Caki2 (cell line): ENCODE results near the gene RAB23. TPM values are rescaled to one million over a fixed set of nuclear protein-coding genes. Genes with fewer than 3 reads are reported as not detected.

Source experiments
- DNase-seq: peaks from one replicate; pipeline ENCODE4 v3.0.0-alpha.2; 2015; ENCODE audit warnings: low read depth
- in situ Hi-C: cut with HindIII; loops from 2 replicates; pipeline ENCODE4 v1.10.0; 2016; ENCODE audit warnings: low sequenced_read_pairs, low pct_unique_long_range_greater_than_20kb, mixed read lengths
- total RNA-seq: library from RNA; depleted of rRNA; stranded (reverse); fragments of >200 nt; shearing (Covaris generic); gene quantifications from 2 replicates; pipeline ENCODE4 v1.2.3, GENCODE V29; 2014; ENCODE audit warnings: low replicate concordance

Gene RAB23
- total RNA-seq, 1 experiment from 2014 or later: 17.0 TPM

DNA sequence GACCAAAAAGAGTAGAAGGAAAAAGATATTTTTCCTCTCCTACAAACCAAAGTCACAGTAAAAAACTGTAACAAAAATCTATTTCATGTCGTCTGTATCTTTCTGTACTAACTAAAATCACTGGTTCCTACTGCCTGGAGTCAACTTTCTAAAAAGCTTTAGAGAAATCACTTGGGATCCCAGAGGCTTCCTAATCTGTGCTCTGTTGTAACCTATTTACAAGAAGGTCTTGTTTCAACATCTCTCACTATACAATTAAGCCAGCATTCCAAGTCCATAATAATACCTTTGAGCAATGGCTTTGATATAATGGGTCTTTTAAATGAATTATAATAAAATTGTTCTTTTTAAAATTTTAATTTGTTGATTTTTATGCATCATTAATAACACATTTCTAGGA, 20.4 kb downstream of the RAB23 start:
- in situ Hi-C loops: no loop called here
- DNase-seq: no peak

DNA sequence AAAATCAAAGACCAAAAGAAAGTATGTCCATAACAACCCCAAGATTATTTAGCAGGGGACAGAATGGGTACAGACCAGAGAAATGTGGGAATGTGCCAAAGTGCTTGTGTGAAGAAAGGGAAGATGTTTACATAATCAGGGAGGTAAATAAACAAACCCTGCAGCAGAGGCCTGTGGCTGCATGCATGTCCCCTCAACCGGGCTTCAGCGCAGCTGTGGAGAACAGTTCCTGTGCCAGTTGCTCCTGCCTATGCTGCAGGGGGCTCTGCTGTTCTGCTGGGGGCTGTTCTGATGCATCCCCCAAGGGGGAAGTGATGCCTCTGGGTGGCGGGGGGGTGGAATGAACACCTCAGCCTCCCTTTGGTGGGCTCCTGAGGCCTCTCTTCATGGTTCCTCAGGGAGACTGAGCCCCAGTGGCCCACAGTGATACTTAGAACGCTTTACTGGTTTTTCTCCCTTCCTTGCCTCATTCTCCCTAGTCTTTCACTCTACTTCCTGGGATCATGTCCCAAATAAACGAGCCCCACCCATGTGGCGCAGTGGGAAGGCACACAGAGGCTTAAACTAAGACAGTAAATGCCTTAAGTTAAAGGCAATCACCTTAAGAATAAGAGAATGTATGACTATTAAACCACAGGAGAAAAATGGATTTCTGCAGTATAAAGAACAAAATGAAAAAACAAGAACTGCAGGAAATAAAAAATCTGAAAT, 23.0 kb downstream of the RAB23 start:
- in situ Hi-C loops: no loop called here
- no peak for DNase-seq

DNA sequence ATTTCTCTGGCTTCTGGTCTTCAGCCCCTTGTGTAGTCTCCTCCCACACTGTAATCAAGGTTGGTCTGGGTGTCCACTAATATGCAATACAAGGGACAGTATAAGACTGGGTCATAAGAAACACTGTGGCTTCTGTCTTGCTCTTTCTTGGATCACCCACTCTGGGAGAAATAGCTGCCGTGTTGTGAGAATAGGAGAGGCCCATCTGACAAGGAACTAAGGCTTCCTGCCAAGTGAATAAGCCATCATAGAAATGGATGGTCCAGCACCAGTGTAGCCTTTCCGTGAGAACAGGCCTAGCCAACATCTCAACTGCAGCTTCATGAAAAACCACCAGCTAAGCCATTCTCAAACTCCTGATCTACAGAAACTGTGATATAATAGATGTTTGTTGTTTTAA, 26.6 kb downstream of the RAB23 start:
- no peak for DNase-seq
- in situ Hi-C loops: no loop called here

DNA sequence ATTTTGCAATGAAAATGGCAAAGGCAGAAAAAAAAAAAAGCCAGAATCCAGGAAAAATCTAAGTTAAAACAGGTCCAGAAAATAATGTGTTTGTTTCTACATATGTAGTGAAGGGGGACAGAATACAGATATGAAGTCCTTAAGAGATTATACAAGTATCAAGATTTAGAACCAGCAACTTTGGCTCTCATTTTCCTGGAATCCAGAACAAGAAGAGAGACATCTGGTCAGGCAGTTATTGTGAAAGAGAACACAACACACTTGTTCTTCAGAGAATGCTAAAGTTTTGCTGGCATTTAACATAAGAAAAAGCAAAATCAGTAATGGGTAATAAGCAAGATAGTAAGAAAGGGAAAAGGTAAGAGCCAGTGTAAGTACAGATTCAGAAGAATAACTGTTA, 28.9 kb downstream of the RAB23 start:
- no peak for DNase-seq
- in situ Hi-C loops: no loop called here

DNA sequence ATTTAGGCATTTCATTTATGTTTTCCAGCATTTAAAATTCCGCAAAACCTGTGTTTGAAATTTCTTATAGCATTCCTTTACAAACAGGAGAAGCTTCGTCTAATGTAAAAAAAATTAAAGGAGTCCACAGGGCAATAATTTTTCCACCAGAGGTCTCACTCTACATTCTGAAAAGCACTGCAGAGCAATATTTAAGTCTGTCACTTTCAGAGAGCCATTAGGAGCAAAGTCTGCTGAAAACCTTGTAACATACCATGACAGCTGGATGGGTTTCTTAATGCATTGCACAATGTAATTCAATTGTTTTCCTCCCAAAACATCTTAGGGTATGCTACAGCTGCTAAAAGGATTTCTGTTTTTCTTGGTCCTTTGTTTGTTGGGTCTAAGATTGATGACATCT, 32.0 kb downstream of the RAB23 start:
- in situ Hi-C loops: no loop called here
- no peak for DNase-seq

DNA sequence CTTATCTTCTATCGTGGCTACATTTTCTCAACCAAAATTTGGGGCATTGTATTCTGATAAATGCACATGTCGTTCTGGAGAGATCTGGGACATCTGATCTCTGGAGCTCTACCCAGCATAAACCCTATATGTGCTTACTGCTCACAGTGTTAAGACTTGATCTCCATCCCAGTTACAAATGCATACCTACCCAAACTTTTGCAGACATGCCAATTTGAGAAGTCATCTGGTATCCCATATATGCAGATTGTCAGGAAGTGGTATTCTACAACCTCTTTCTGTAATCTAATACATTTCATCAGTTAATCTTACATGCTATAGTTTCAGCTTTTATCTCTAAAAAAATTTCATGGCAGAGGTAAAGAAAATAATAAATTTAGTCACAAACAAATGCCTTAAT, 38.8 kb downstream of the RAB23 start:
- DNase-seq: no peak
- in situ Hi-C loops: no loop called here

DNA sequence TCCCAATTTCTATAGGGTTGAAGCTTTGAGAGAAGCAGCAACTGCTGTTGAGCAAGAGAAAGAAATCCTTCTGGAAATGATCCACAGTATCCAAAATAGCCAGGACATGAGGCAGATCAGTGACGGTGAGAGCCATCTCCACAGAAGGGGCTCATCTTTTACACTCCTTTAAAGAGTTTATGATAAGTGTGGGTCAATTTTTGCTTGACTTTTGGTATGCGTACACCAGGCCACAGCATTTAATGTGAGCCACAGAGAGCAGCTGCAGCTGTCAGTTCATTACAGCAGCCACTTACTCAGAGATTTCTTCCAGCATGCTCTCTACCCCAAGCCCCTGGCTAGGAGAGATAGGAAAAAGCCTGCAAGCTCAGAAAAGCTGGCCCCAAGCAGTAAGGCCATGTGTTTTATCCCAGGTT, 40.1 kb downstream of the RAB23 start:
- in situ Hi-C loops: no loop called here
- no peak for DNase-seq

DNA sequence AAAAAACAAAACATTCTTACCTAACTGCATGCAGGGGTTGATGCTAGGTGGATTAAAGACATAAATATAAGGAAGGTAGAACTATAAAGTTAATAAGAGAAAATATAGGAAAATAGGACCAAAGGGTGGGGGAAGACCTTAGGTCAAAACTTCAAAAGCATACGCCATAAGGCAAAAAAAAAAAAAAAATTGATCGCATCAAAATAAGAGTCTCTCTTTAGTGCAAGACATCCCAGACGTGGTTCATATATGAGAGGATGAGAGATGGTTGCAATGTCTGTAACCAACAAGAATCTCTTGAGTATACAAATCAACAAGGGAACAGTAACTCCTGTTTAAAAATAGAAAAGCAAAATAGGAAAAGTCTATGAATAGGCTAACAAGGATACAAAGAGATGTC, 41.5 kb downstream of the RAB23 start:
- in situ Hi-C loops: no loop called here
- DNase-seq: no peak

DNA sequence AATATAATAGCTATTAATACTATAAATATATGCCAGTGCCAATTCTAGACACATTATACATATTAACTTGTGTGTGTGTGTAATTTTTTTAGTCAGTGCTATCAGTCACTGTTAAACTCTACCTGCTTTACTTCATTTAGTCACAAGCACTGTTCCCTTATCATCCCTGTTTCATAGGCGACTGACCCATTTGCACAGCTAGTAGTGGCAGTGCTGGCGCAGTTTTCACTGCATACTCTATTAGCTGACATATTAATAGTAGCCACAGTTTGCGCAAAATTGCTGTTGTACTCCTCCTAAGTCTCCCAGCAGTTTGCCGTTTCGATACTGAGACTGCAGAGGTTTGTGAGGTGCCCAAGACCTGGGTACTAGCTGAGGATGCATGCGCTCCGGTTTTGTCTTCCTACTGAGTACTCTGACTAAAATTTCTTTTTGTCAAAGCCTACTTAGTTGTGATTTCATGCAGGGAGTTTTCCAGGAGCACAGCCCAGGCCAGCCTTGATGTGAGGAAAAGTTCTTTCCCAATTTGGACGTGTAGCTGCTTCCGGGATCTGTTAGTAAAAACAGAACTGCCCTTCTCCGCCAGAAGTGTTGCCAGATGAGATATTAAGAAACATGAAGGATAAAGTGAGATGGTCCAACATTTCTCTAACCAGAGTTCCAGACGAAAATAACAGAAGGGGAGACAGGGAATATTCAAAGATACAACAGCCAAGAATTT, 44.4 kb downstream of the RAB23 start:
- in situ Hi-C loops: no loop called here

DNA sequence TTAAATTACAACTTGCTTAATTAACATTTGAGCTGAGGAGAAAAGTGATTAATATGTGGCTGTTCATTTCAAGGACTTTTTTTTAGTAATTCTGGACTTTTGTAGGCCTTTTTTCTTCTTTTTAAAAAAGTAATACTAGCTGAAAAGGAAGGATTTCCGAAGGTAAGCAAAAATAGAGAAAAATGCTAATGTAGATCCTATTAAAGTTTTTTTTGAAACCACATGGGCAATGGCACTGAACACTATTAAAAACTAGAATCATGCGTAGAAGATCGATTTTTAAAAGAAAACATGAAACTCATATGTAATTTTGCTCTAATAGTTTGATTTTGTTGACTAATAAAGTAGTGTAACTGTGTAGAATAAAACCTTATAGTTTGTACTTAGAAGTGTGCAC, 47.6 kb downstream of the RAB23 start:
- no peak for DNase-seq
- in situ Hi-C loops: no loop called here

More for the DNA sequence above, 44.4 kb downstream of the RAB23 start:
- DNase-seq: no peak

DNA sequence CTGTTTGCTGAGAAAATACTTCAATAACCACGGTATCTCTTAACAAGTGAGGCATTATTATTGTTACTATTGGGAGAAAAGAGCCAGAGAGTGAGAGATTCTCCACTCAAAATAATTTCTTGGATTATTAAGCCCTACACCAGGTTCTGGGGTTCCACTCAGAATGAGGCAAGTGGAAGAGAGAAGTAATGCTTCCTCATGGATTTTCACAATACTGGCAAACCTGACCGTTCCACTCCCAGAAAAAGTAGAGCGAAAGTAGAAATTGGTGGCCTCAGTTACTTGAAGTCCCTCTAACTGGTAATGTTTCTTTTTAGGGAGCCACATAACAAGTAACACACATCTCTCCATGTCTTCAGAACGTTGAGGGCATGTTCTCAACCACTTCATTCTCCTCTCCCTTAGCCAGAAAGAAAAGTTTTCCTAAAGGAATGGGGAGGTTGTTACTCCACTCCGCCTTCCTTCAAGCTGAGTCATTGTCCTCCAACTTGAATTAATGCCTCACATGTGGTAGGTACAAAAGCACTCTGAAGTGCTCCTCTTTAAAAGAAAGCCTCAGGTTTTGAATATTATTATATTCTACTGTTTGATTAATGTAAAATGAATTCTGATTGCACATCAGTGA, 48.1 kb downstream of the RAB23 start:
- peak; percentile 78 for DNase-seq
- in situ Hi-C loops: no loop called here

DNA sequence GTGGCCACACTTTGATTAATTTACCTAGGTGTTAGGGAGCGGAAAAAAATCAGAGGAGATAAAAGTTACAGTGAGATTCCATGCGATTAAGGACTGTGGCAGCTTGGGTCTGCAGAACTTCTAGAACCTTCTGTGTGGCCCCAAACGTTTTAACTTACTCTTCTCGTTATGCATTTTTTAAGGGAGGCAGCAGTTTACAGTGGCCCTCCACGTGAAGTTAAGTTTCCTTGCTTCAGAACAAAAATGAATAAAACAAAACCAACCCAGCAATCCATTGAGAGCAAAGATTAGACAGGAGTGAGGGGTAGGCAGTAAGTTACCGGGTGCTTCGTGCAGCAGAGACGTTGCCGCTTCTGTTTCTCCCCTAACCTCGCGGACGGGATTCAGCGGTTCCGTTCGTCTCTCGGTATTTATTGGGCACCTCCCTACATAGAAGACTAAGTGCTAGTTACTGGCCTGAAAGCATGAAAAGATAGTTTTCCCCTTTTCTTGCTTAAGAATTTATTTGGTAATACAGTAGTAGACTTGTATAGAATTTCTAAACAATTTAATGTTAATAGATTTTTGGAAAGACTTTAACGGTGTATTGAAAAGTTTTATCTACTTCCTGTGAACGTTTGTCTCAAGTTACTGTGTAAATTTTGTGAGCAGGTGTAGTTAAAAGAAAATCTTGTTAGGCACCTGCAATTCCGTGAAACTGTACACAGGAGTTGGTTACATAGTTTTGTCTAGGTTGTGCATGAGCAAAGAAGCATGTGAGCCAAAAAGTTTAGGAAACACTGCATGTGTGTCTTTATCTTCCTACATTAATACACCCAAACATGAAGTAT, 48.8 kb downstream of the RAB23 start:
- in situ Hi-C loops: no loop called here
- DNase-seq: peak; percentile 53

DNA sequence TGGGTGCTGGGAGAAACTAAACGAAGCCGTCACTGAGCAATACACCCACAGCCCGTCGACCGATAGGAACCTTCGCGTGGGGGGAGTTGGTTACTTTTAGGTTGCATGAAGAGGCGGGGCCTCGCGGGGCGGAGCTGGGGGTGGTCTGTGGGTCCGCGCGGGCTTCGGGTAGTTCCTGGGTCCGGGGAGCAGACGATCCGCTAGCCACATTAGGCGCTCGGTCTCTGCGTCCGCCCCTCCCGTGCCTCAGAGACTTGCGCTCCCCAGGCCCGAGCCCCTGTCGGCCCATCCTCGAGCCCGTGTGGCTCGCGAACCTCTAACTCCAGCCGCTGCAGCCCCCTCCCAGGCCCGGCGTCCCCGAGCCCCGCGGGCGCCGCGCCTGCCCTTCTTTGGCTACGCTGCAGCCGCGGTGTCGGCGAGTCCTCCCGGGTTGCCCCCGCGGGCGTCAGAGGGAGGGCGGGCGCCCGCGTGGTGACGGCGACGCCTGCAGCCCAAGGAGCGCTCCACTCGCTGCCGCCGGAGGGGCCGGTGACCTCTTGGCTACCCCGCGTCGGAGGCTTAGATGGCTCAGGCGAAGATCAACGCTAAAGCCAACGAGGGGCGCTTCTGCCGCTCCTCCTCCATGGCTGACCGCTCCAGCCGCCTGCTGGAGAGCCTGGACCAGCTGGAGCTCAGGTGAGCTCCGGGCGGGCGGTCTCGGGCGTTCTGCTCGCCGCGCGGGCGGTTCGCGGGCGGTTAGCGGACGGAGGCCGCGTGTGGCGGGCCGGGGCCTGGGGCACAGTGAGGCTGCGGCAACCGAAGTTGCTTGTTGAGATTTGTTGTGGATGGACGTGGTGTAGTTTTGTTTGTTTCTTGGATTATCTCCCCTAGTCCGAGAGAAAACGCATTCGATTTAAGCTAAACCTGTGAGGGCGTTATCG, 49.7 kb downstream of the RAB23 start, which contains the start of gene BAG2:
Gene BAG2 (plus strand): TSS at position 191 of the 920 bp plus-strand sequence. CDS start 372 bp downstream, at position 563.
- DNase-seq: peak; percentile 94
- in situ Hi-C loops: no loop called here

DNA sequence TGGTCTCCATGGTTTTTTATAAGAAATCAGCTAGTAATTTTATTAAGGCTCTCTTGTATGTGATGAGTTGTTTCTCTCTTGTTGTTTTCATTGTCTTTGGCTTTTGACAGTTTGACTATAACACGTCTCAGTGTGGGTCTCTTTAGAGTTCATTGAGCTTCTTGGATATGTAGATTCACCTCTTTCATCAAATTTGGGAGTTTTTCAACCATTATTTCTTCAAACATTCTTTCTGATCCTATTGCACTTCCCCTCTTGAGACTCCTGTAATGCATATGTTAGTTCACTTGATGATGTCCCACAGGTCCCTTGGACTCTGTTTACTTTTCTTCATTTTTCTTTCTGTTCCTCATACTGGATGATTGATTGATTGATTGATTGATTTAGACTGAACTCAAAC, 57.0 kb downstream of the RAB23 start:
- in situ Hi-C loops: no loop called here
- no peak for DNase-seq

DNA sequence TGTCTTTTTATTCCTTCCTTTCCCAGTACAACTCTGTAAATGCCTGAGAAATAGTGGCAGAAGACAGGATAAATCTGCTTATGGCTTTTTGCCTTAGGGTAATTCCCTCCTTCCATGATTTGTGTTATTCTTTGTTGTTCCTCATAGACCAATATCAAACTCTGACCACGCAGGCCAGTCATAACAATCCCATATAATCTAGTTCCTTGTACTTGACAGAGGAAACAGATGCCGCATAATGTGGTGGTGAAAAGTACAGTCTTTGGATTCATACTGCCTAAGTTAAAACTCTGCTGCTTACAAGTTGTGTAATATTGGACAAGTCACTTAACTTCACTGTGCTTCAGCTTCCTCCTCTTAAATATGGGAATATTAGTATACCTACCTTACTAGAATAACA, 58.2 kb downstream of the RAB23 start:
- in situ Hi-C loops: no loop called here
- no peak for DNase-seq

DNA sequence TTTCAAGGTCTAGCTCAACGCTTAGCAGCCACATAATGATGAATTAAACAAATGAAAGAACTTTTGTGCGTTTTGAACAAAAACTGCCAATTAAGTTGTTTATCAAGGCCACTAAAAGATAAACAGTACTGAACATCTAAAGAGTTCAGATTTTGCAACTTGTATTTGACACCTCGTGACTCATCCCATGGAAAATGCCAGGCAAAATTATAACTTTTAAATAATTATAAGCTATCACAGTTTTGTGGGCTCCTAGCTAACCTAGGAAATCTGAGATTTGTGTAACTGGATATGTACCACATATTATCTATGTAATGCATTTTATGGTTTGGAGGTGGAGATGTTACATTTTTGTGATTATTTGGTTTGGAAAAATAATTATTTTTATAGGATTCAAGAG, 59.6 kb downstream of the RAB23 start:
- no peak for DNase-seq
- in situ Hi-C loops: no loop called here

DNA sequence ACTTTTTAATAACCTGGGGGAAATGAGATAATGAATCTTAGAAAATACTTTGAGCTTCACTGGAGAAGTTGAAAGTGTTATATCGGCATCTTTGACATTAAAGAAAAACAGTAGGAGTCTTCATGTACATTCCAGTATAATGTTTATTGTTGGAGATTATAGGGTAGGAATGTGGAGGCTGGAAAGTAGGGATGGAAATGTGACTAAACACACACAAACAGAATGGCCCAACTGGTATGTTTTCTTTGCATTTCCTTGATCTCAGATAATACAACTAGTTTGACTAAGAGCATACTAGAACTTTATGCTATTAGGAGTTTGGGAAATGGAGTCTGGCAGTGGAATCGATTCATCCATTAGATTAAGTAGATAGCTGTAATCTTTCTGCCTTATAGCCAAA, 60.1 kb downstream of the RAB23 start:
- DNase-seq: no peak
- in situ Hi-C loops: no loop called here

DNA sequence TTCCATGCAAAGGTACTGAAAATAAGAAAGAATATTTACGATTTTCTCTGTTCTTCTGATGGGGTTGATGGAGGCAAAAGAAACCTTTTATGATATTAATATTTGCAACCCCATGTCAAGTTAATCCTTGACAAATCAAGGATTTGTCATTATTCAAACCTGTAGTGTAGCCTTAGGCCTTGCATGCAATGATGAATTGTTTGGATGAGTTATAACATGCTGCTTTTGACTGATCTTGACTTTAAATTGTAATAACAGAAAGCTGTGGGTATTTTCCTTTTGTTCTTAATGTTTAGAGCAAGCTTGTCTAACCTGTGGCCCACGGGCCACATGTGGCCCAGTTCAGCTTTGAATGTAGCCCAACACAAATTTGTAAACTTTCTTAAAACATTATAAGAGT, 63.0 kb downstream of the RAB23 start:
- DNase-seq: no peak
- in situ Hi-C loops: no loop called here
